Stimulated activated CD8-positive, alpha-beta memory T cell treated with anti-CD3 and anti-CD28 coated beads, Interleukin-7, amount 100 ng/mL, for 48 hours (primary cell): ENCODE results near the gene ZFR2.
"Not testable (repeated sequence)": the region's sequence is repeated elsewhere in the genome, so short reads cannot be mapped to it uniquely, and the experiment has no call there.

ENCODE experiments used
- DNase-seq, 2 donors: peaks; one replicate each; pipeline ENCODE4 v3.0.0-alpha.2; 2020; ENCODE audit warnings: low read depth in 1 of 2; ENCODE audit errors: extremely low read depth in 1 of 2

ZFR2 gene

DNA sequence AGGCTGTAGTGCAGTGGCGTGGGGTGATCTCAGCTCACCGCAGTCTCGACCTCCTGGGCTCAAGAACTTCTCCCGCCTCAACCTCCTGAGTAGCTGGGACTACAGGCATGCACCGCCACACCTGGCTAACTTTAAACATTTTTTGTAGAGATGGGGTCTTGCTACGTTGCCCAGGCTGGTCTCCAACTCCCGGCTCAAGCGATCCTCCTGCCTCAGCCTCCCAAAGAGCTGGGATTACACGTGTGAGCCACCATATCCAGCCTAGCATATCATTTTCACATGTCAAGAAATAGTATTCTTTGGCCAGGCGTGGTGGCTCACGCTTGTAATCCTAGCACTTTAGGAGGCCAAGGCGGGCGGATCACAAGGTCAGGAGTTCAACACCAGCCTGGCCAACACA, 110.5 kb downstream of the ZFR2 start:
- not testable (repeated sequence) for DNase-seq

DNA sequence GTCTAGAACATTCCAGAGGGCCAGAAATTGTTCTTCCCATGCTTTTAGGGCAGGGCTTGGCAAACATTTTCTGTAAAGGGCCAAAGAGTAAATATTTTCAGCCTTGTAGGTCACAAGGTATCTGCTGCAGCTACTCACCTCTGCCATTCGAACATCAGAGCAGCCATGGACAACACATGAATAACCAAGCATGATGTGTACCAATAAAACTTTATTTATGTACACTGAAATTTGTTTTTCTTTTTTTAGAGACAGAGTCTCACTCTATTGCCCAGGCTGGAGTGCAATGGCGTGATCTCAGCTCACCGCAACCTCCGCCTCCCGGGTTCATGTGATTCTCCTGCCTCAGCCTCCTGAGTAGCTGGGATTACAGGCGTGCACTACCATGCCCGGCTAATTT, 111.1 kb downstream of the ZFR2 start:
- not testable (repeated sequence) for DNase-seq
